ENCODE measurements around the gene PNKD. TPM values are rescaled to one million over a fixed set of nuclear protein-coding genes. Genes with fewer than 3 reads are reported as not detected.

The PNKD gene
- total RNA-seq, 2 experiments from 2014 or later: 17.8 to 18.5 TPM

DNA sequence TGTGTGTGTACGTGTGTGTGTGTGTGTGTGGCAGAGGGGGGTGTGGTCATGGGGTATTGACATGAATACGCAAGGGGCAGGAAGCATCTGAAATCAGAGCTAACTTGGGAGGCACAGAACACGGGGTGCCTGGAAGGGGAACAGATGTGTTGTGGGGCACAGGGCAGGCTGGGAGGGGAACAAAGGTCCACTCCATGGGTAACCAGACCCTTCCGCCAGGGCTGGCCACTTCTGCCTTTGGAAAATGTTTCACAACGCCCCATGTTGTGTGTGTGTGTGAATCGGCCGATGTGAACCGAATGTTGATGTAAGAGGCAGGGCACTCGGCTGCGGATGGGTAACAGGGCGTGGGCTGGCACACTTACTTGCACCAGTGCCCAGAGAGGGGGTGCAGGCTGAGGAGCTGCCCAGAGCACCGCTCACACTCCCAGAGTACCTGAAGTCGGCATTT, 111.6 kb downstream of the PNKD start, which contains the start of gene SLC11A1:
Gene SLC11A1 (plus strand): TSS at position 358 of the 451 bp plus-strand sequence. CDS start 96 bp downstream, outside the sequence.
- Mint-ChIP-seq H3K27me3 (no peaks in the 10 kb centered on the region), H3K27ac (no peak within 1 kb of the TSS)
- CTCF ChIA-PET: no interaction called here

DNA sequence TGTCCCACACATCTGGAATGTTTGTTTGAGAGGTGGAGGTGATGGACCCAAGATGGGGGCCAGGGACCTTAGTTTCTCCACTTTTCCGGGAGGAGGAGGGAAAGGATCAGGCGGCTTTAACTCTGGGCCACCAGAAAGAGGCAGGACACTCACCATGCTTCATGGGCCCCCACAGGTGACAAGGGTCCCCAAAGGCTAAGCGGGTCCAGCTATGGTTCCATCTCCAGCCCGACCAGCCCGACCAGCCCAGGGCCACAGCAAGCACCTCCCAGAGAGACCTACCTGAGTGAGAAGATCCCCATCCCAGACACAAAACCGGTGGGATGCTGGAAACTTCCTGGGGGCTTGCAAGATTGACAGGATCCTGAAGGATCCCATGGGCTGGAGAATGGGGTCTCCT, 112.5 kb downstream of the PNKD start:
- DNase-seq (no peak), ATAC-seq (no peak)
- H3K27ac Mint-ChIP-seq: no peak overlapping the region
- H3K36me3 Mint-ChIP-seq (ENCODE audit: low read depth): no peaks in the 10 kb centered on the region
- no peaks in the 10 kb centered on the region for H3K9me3 Mint-ChIP-seq (ENCODE audit: low read depth)
- H3K4me3 Mint-ChIP-seq: no peak overlapping the region
- CTCF ChIA-PET: no interaction called here
- POLR2A ChIA-PET: no interaction called here
- intact Hi-C loops (cut with DNase I, micrococcal nuclease): no loop called here
- H3K27me3 Mint-ChIP-seq: no peaks in the 10 kb centered on the region
- H3K4me1 Mint-ChIP-seq: peaks cover 4% of the 10 kb centered on the region

More for the DNA sequence above, 111.6 kb downstream of the PNKD start, which contains the start of gene SLC11A1:
- Mint-ChIP-seq H3K4me3 (no peak within 1 kb of the TSS), H3K36me3 (ENCODE audit: low read depth) (no peaks in the 10 kb centered on the region), H3K9me3 (ENCODE audit: low read depth) (no peaks in the 10 kb centered on the region), H3K4me1 (no peaks in the 10 kb centered on the region)
- POLR2A ChIA-PET: interaction anchor here (0.6 kb wide), 1 partner anchor 478 kb away, joined by 3 read pairs; no protein-coding TSS in a partner anchor
- intact Hi-C loops (cut with DNase I, micrococcal nuclease): no loop called here
- ATAC-seq: no peak
- DNase-seq: no peak

DNA sequence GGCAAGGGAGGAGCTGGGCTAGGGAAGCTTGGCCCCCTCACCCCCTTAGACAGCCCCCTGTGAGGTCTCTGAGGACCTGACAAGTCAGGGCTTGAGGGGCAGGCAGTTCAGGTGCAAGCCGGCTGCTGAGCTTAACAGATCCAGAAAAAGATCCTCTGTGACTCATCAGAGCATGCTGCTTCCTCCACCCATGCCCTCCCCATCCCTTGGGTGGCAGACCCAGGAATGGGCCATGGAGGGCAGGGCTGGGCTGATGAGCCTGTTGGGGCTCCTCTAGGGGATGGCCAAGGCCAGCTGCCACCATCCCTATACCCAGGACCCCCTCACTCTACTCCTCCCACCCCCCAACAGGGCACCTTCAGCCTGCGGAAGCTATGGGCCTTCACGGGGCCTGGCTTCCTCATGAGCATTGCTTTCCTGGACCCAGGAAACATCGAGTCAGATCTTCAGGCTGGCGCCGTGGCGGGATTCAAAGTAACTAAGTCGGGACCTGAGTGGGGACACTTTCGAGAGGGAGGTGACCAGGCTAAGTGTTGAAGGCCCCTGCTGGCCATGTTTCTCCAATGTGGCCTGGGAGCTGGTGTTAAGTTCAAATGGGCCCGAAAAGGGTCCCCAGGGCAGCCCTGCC, 113.7 kb downstream of the PNKD start:
- Mint-ChIP-seq H3K27ac (no peak overlapping the region), H3K4me3 (no peak overlapping the region), H3K36me3 (ENCODE audit: low read depth) (no peaks in the 10 kb centered on the region), H3K27me3 (no peaks in the 10 kb centered on the region), H3K4me1 (peaks cover 4% of the 10 kb centered on the region), H3K9me3 (ENCODE audit: low read depth) (no peaks in the 10 kb centered on the region)
- ChIA-PET CTCF (interaction anchor here (0.6 to 1.0 kb wide), 4 partner anchors 11 to 105 kb away, joined by 3 to 4 read pairs (median 4); no protein-coding TSS in a partner anchor), POLR2A (no interaction called here)
- no peak for DNase-seq
- intact Hi-C loops (cut with DNase I, micrococcal nuclease): no loop called here
- ATAC-seq: no peak

DNA sequence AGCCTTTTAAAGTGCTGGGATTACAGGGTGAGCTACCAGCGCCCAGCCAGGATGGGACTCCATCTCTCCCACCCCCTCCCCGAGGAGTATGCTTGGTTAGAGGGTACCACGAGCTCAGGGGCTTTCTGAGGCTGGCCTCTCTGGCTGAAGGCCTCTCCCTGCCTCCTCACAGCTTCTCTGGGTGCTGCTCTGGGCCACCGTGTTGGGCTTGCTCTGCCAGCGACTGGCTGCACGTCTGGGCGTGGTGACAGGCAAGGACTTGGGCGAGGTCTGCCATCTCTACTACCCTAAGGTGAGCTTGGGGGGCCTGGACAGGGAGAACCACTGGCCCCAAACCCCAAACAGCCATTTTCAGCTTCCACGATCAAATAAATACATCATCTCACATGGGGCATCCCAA, 114.7 kb downstream of the PNKD start:
- ATAC-seq (no peak), DNase-seq (no peak)
- CTCF ChIA-PET: interaction anchor here (0.6 to 1.7 kb wide), 6 partner anchors 40 to 156 kb away, joined by 3 to 4 read pairs (median 3); no protein-coding TSS in a partner anchor
- no peaks in the 10 kb centered on the region for H3K27me3 Mint-ChIP-seq
- no peak overlapping the region for H3K27ac Mint-ChIP-seq
- no peaks in the 10 kb centered on the region for H3K9me3 Mint-ChIP-seq (ENCODE audit: low read depth)
- no peaks in the 10 kb centered on the region for H3K36me3 Mint-ChIP-seq (ENCODE audit: low read depth)
- peaks cover 4% of the 10 kb centered on the region for H3K4me1 Mint-ChIP-seq
- POLR2A ChIA-PET: no interaction called here
- no peak overlapping the region for H3K4me3 Mint-ChIP-seq
- intact Hi-C loops (cut with DNase I, micrococcal nuclease): no loop called here

DNA sequence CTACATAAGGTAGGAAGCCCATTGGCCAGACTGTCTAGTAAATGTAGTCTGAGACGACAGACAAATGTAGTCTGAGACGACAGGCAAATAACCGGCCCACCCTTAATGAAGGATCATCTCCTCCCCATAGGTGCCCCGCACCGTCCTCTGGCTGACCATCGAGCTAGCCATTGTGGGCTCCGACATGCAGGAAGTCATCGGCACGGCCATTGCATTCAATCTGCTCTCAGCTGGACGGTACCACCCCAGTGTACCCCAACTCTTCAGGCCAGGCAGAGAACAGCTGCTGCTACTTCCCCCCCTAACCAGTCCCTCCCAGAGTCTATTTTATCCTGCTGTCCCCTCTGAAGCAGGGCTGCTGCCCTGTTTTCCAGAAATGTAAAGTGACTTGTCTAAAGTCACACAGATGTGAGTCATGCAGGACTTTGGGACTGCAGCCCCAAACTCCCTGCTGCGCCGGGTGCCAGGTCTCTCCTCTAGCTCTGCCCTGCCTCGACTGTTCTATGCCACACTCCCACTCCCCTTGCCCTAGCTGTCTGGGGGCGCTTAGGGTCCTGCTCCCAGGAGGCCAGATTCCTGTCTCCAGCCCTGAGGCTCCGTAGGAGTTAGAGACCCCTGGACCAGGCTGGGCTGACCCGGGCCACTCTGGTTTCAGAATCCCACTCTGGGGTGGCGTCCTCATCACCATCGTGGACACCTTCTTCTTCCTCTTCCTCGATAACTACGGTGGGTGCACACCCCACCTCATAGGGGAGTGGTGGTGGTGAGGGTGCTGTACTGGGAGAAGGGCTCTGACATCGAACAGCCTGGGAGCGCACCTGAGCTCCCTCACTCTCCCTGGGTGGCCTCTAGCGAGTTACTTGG, 116.4 kb downstream of the PNKD start:
- ATAC-seq: no peak
- Mint-ChIP-seq H3K9me3 (ENCODE audit: low read depth) (no peaks in the 10 kb centered on the region), H3K4me3 (no peak overlapping the region), H3K36me3 (ENCODE audit: low read depth) (no peaks in the 10 kb centered on the region), H3K27me3 (no peaks in the 10 kb centered on the region), H3K27ac (no peak overlapping the region), H3K4me1 (peaks cover 4% of the 10 kb centered on the region)
- intact Hi-C loops (cut with DNase I, micrococcal nuclease): no loop called here
- ChIA-PET CTCF (interaction anchor here (0.5 kb wide), 1 partner anchor 38 kb away, joined by 4 read pairs; no protein-coding TSS in a partner anchor), POLR2A (no interaction called here)
- DNase-seq: no peak

DNA sequence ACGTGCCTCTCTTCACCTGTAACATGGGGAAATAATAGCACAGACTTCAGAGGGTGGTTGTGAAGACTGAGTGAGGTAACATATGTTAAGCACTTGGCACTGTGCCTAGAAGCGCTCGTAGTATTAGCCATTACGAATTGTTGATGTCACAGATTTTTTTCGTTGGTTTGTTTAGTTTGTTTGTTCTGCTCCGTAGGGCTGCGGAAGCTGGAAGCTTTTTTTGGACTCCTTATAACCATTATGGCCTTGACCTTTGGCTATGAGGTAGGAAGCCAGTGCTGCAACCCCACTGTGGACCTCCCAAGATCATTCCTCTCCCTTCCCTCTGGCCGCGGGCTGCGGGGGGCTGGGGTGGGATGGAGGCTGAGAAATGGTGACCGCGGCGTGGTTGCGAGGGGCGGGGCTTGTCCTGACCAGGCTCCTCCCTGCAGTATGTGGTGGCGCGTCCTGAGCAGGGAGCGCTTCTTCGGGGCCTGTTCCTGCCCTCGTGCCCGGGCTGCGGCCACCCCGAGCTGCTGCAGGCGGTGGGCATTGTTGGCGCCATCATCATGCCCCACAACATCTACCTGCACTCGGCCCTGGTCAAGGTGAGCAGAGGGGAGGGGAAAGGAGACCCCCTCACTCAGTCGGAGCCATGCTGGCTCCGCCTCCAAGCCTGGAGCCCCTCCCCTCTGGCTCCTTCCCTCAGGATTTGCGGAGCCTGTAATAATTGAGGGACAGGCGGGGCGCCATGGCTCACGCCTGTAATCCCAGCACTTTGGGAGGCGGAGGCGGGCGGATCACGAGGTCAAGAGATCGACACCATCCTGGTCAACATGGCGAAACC, 117.3 kb downstream of the PNKD start:
- Mint-ChIP-seq H3K4me3 (peak overlapping the region; percentile 1), H3K9me3 (ENCODE audit: low read depth) (no peaks in the 10 kb centered on the region), H3K4me1 (peaks cover 4% of the 10 kb centered on the region), H3K36me3 (ENCODE audit: low read depth) (no peaks in the 10 kb centered on the region), H3K27ac (peak overlapping the region; percentile 1), H3K27me3 (no peaks in the 10 kb centered on the region)
- peak; percentile 82 for ATAC-seq
- ChIA-PET POLR2A (no interaction called here), CTCF (no interaction called here)
- intact Hi-C loops (cut with DNase I, micrococcal nuclease): no loop called here
- DNase-seq: peak; percentile 40

DNA sequence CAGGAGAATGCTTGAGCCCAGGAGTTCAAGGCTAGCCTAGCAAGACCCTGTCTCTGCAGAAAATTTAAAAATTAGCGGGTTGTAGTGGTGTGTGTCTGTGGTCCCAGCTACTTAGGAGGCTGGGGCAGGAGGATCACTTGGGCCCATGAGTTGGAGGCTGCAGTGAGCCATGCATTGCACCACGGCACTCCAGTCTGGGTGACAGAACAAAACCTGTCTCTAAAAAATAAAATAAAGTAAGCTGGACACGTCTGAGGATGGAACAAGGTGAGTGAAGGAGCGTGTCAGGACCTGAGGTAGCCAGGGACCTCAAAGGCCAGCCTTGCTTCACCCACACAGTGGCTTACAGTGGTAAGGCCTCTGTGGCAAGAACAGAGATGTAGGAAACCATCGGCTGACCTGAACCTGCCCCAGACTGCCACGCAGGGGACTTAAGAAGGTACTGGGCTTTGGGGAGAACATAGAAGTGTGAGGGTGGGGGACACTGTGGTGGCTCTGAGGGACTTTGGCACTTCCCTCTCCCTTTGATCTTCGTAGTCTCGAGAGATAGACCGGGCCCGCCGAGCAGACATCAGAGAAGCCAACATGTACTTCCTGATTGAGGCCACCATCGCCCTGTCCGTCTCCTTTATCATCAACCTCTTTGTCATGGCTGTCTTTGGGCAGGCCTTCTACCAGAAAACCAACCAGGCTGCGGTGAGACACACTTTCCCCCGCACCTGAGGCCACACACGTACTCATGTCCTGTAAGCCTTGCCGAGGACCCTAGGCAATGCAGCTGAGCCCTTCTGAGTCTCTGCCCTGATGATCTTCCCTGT, 119.2 kb downstream of the PNKD start:
- ATAC-seq (no peak), DNase-seq (no peak)
- intact Hi-C loops (cut with DNase I, micrococcal nuclease): no loop called here
- no peak overlapping the region for H3K27ac Mint-ChIP-seq
- no peaks in the 10 kb centered on the region for H3K9me3 Mint-ChIP-seq (ENCODE audit: low read depth)
- H3K4me1 Mint-ChIP-seq: peaks cover 8% of the 10 kb centered on the region
- no peak overlapping the region for H3K4me3 Mint-ChIP-seq
- H3K36me3 Mint-ChIP-seq (ENCODE audit: low read depth): no peaks in the 10 kb centered on the region
- CTCF ChIA-PET: interaction anchor here (0.7 to 0.8 kb wide), 2 partner anchors 10 to 74 kb away, joined by 3 read pairs; partner anchors contain the start of gene CTDSP1
- POLR2A ChIA-PET: no interaction called here
- H3K27me3 Mint-ChIP-seq: no peaks in the 10 kb centered on the region

DNA sequence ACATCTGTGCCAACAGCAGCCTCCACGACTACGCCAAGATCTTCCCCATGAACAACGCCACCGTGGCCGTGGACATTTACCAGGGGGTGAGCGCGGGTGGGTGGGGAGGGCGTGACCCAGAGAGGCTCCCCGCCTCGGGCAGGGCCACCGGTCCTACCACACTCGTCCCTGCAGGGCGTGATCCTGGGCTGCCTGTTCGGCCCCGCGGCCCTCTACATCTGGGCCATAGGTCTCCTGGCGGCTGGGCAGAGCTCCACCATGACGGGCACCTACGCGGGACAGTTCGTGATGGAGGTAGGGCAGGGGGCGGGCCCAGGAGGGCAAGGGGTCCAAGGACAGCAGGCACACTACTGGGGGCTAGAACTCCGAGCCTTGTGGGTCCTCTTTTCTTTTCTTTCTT, 120.9 kb downstream of the PNKD start:
- intact Hi-C loops (cut with DNase I, micrococcal nuclease): no loop called here
- ChIA-PET CTCF (interaction anchor here (0.6 to 0.7 kb wide), 2 partner anchors 67 to 693 kb away, joined by 3 read pairs; no protein-coding TSS in a partner anchor), POLR2A (no interaction called here)
- H3K36me3 Mint-ChIP-seq (ENCODE audit: low read depth): no peaks in the 10 kb centered on the region
- no peaks in the 10 kb centered on the region for H3K27me3 Mint-ChIP-seq
- no peak overlapping the region for H3K4me3 Mint-ChIP-seq
- peaks cover 15% of the 10 kb centered on the region for H3K4me1 Mint-ChIP-seq
- ATAC-seq (no peak), DNase-seq (no peak)
- no peak overlapping the region for H3K27ac Mint-ChIP-seq
- no peaks in the 10 kb centered on the region for H3K9me3 Mint-ChIP-seq (ENCODE audit: low read depth)

DNA sequence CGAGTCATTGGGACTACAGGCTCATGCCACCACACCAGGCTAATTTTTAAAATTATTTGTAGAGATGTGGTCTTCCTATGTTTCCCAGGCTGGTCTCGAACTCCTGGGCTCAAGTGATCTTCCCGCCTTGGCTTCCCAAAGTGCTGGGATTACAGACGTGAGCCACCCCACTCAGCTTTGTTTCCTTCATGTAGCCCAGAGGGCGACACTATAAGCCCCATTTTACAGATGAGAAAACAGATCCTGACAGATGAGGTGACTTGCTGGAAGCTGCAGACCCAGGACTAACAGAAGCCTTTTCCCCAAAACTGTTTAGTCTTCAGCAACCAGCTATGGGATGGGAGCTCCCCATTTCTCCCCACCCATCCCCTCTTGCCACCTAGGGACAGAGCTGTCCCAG, 122.1 kb downstream of the PNKD start:
- ChIA-PET CTCF (interaction anchor here (0.6 to 1.9 kb wide), 5 partner anchors 23 to 126 kb away, joined by 3 to 5 read pairs (median 3); no protein-coding TSS in a partner anchor), POLR2A (no interaction called here)
- DNase-seq: no peak
- intact Hi-C loops (cut with DNase I, micrococcal nuclease): no loop called here
- Mint-ChIP-seq H3K4me1 (peaks cover 22% of the 10 kb centered on the region), H3K27ac (no peak overlapping the region), H3K27me3 (peaks cover 3% of the 10 kb centered on the region), H3K9me3 (ENCODE audit: low read depth) (no peaks in the 10 kb centered on the region), H3K4me3 (no peak overlapping the region), H3K36me3 (ENCODE audit: low read depth) (no peaks in the 10 kb centered on the region)
- ATAC-seq: no peak

DNA sequence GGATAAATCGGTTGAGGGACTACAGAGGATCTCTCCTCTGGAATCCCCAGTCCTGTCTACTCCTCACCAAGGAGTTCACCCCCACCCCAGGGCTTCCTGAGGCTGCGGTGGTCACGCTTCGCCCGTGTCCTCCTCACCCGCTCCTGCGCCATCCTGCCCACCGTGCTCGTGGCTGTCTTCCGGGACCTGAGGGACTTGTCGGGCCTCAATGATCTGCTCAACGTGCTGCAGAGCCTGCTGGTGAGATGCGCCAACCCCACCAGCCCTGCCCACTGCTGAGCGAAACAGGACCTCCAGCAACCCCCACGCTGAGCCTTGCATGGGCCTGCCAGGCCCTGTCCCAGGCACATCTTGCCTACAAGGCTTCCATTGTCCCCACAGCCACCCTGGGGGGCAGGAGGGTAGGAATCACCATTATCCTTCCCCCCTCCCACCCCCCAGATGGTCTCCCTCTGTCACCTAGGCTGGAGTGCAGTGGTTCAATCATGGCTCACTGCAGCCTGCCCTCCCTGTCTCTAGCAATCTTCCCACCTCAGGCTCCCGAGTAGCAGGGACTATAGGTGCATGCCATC, 122.7 kb downstream of the PNKD start:
- DNase-seq (no peak), ATAC-seq (no peak)
- Mint-ChIP-seq H3K9me3 (ENCODE audit: low read depth) (no peaks in the 10 kb centered on the region), H3K27ac (no peak overlapping the region), H3K4me1 (peaks cover 27% of the 10 kb centered on the region), H3K27me3 (peaks cover 6% of the 10 kb centered on the region), H3K36me3 (ENCODE audit: low read depth) (no peaks in the 10 kb centered on the region), H3K4me3 (no peak overlapping the region)
- intact Hi-C loops (cut with DNase I, micrococcal nuclease): no loop called here
- ChIA-PET CTCF (interaction anchor here (0.6 to 4.2 kb wide), 9 partner anchors 23 to 127 kb away, joined by 3 to 20 read pairs (median 4); no protein-coding TSS in a partner anchor), POLR2A (no interaction called here)
